GM23338 (cell line): Measurements from ENCODE around the gene UNC5C. TPM values are rescaled to one million over a fixed set of nuclear protein-coding genes. Genes with fewer than 3 reads are reported as not detected.
A peak's percentile ranks its signal among the peaks of the same experiment; 100 is the strongest.

Experiments used
- ATAC-seq: fragments of 200-7000 bp; cut with Tn5 transposase; 3 replicates; pipeline ENCODE4 v1.9.1; 2020
- DNase-seq: peaks from one replicate; pipeline ENCODE4 v3.0.0-alpha.2; 2015; ENCODE audit warnings: low spot score
- H2AFZ ChIP-seq: fragments of 200-600 bp; sonication (generic); 2 replicates; pipeline ENCODE4 v1.8.0; 2016; ENCODE audit warnings: antibody characterized with exemption, mild to moderate bottlenecking, moderate library complexity
- H3F3A ChIP-seq: fragments of 200-600 bp; sonication (generic); replicated peaks from 2 replicates; pipeline ENCODE4 v1.8.0; 2017; ENCODE audit warnings: antibody characterized with exemption, mixed run types, low read depth
- H3K27ac ChIP-seq: fragments of 200-600 bp; sonication (generic); 2 replicates; pipeline ENCODE4 v1.6.1; 2016; ENCODE audit warnings: low read depth
- H3K27me3 ChIP-seq: fragments of 200-600 bp; sonication (generic); 2 replicates; pipeline ENCODE4 v1.8.0; 2016; ENCODE audit warnings: mild to moderate bottlenecking, mixed run types, moderate library complexity; ENCODE audit not compliant: insufficient read depth
- H3K36me3 ChIP-seq: fragments of 200-600 bp; sonication (generic); 2 replicates; pipeline ENCODE4 v1.8.0; 2016; ENCODE audit warnings: mild to moderate bottlenecking; ENCODE audit not compliant: insufficient read depth
- H3K4me1 ChIP-seq: fragments of 200-600 bp; sonication (generic); 2 replicates; pipeline ENCODE4 v1.8.0; 2016; ENCODE audit warnings: mild to moderate bottlenecking, moderate library complexity; ENCODE audit not compliant: insufficient read depth
- H3K4me2 ChIP-seq: fragments of 200-600 bp; sonication (generic); 2 replicates; pipeline ENCODE4 v1.7.1; 2017; ENCODE audit warnings: mixed run types
- H3K4me3 ChIP-seq: fragments of 200-600 bp; sonication (generic); 2 replicates; pipeline ENCODE4 v1.6.1; 2016; ENCODE audit warnings: mixed run types
- H3K79me2 ChIP-seq: fragments of 200-600 bp; sonication (generic); replicated peaks from 2 replicates; pipeline ENCODE4 v1.8.0; 2017; ENCODE audit warnings: mild to moderate bottlenecking; ENCODE audit not compliant: insufficient read depth
- H3K9me2 ChIP-seq: fragments of 200-600 bp; sonication (generic); 2 replicates; pipeline ENCODE4 v1.8.0; 2017; ENCODE audit not compliant: insufficient read depth
- H4K20me1 ChIP-seq: fragments of 200-600 bp; sonication (generic); replicated peaks from 2 replicates; pipeline ENCODE4 v1.8.0; 2017; ENCODE audit warnings: mild to moderate bottlenecking; ENCODE audit not compliant: insufficient read depth
- H3K27ac Mint-ChIP-seq: 2 replicates; pipeline ENCODE4 v1.8.0; 2020; ENCODE audit warnings: inconsistent platforms, mild to moderate bottlenecking, moderate library complexity, mixed read lengths
- H3K27me3 Mint-ChIP-seq: 3 replicates; pipeline ENCODE4 v1.8.0; 2022; ENCODE audit warnings: low read depth, mild to moderate bottlenecking, moderate library complexity, mixed read lengths, inconsistent platforms; ENCODE audit not compliant: insufficient read depth, poor library complexity
- H3K36me3 Mint-ChIP-seq: 3 replicates; pipeline ENCODE4 v1.8.0; 2021; ENCODE audit warnings: low read depth, mild to moderate bottlenecking, inconsistent platforms, moderate library complexity, mixed read lengths
- H3K4me1 Mint-ChIP-seq: 3 replicates; pipeline ENCODE4 v1.8.0; 2020; ENCODE audit warnings: mild to moderate bottlenecking, inconsistent platforms, mixed read lengths
- H3K4me3 Mint-ChIP-seq: 3 replicates; pipeline ENCODE4 v1.8.0; 2021; ENCODE audit warnings: moderate library complexity, mild to moderate bottlenecking, inconsistent platforms, mixed read lengths
- H3K9me3 Mint-ChIP-seq: 3 replicates; pipeline ENCODE4 v1.8.0; 2020; ENCODE audit warnings: moderate library complexity, mild to moderate bottlenecking, inconsistent platforms, mixed read lengths
- EZH2 ChIP-seq: fragments of 200-600 bp; sonication (generic); IDR thresholded peaks from one replicate; pipeline ENCODE4 v1.8.0; 2017; ENCODE audit warnings: antibody characterized with exemption, mild to moderate bottlenecking, low read depth; ENCODE audit not compliant: unreplicated experiment
- EZH2phosphoT487 ChIP-seq: fragments of 200-600 bp; sonication (generic); IDR thresholded peaks from one replicate; pipeline ENCODE4 v1.8.1; 2018; ENCODE audit warnings: antibody characterized with exemption; ENCODE audit not compliant: unreplicated experiment
- JUNB ChIP-seq: IDR thresholded peaks from one replicate; pipeline ENCODE4 v1.6.1; 2016; ENCODE audit warnings: antibody characterized with exemption; ENCODE audit not compliant: unreplicated experiment
- NANOG ChIP-seq: IDR thresholded peaks from 2 replicates; pipeline ENCODE4 v1.6.1; 2016; ENCODE audit warnings: antibody characterized with exemption, borderline replicate concordance
- STAT1 ChIP-seq: IDR thresholded peaks from one replicate; pipeline ENCODE4 v1.6.1; 2016; ENCODE audit warnings: antibody characterized with exemption; ENCODE audit not compliant: unreplicated experiment
- ZNF114 ChIP-seq: fragments of 250-450 bp; sonication (Bioruptor Pico); IDR thresholded peaks from 2 replicates; pipeline ENCODE4 v1.5.0; 2020; ENCODE audit warnings: mild to moderate bottlenecking, moderate library complexity
- ZNF331 ChIP-seq: fragments of 250-450 bp; sonication (Bioruptor Pico); IDR thresholded peaks from 2 replicates; pipeline ENCODE4 v1.5.0; 2020; ENCODE audit warnings: low read depth, mild to moderate bottlenecking, moderate library complexity
- polyA plus RNA-seq: library from polyadenylated mRNA; unstranded; fragments of >200 nt; fragmentation: Nextera tagmentation; extraction: Ambion mirVana; gene quantifications from 2 replicates; pipeline ENCODE4 v1.2.1, GENCODE V29; 2016
- total RNA-seq: library from RNA; depleted of rRNA; stranded (reverse); fragments of >200 nt; shearing (Covaris generic); gene quantifications from 2 replicates; pipeline ENCODE4 v1.2.3, GENCODE V29; 2014
- TF ChIP-seq, protein P1 (sequence below): IDR thresholded peaks from 2 replicates; pipeline ENCODE4 v1.6.1; 2016; ENCODE audit warnings: antibody characterized with exemption
- TF ChIP-seq, protein P2 (sequence below): IDR thresholded peaks from one replicate; pipeline ENCODE4 v1.6.1; 2018; ENCODE audit warnings: antibody characterized with exemption; ENCODE audit not compliant: unreplicated experiment

Gene UNC5C
- total and polyA plus RNA-seq, 2 experiments from 2014 or later = 0.08 to 0.21 TPM

DNA sequence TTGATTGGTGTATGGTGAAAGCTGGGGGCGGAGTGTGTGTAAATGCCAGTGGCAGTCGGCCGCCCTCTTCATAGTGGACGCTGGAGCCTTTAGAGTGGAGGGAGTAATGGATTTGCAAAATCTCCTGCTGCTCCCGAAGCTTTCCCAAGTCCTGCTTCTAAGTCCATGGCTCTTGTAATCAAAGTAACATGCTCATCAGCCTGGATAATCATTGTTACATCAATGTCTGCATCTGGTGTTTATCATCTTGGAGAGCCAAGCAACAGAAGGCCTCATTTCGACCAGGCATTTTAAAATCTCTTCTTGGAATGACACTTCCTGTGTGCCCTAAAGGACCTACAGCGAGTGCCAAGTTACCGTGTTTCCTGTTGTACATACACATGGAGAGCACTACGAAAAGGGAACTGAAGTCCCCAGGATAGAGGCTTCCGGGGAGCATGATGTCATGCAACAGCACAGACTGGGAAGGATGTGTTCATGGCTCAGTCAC is 32.2 kb downstream of the UNC5C start:
- DNase-seq = no peak
- Histone ChIP-seq H3K27me3 (no peaks in the 10 kb centered on the region), H3K4me2 (no peak overlapping the region), H3K4me3 (no peak overlapping the region), H3K36me3 (no peaks in the 10 kb centered on the region), H3K9me2 (peaks cover 6% of the 10 kb centered on the region; the same call in 1 of the 2 replicates), H3K79me2 (no peaks in the 10 kb centered on the region), H3F3A (no peaks in the 10 kb centered on the region), H3K4me1 (peaks cover 3% of the 10 kb centered on the region), H2AFZ (peak overlapping the region; percentile 70; the same call in 1 of the 2 replicates), H3K27ac (no peak overlapping the region), H4K20me1 (no peaks in the 10 kb centered on the region)
- Mint-ChIP-seq H3K9me3 (no peaks in the 10 kb centered on the region), H3K36me3 (no peaks in the 10 kb centered on the region), H3K4me3 (no peak overlapping the region), H3K27ac (no peak overlapping the region), H3K4me1 (peaks cover 10% of the 10 kb centered on the region), H3K27me3 (peaks cover 5% of the 10 kb centered on the region)
- no peak for ATAC-seq
- TF ChIP-seq JUNB (no peak), NANOG (no peak), ZNF114 (CRISPR knock-in tag) (no peak), STAT1 (no peak)
- TF ChIP-seq, protein P1, sequence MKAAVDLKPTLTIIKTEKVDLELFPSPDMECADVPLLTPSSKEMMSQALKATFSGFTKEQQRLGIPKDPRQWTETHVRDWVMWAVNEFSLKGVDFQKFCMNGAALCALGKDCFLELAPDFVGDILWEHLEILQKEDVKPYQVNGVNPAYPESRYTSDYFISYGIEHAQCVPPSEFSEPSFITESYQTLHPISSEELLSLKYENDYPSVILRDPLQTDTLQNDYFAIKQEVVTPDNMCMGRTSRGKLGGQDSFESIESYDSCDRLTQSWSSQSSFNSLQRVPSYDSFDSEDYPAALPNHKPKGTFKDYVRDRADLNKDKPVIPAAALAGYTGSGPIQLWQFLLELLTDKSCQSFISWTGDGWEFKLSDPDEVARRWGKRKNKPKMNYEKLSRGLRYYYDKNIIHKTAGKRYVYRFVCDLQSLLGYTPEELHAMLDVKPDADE = no peak
- TF ChIP-seq, protein P2, sequence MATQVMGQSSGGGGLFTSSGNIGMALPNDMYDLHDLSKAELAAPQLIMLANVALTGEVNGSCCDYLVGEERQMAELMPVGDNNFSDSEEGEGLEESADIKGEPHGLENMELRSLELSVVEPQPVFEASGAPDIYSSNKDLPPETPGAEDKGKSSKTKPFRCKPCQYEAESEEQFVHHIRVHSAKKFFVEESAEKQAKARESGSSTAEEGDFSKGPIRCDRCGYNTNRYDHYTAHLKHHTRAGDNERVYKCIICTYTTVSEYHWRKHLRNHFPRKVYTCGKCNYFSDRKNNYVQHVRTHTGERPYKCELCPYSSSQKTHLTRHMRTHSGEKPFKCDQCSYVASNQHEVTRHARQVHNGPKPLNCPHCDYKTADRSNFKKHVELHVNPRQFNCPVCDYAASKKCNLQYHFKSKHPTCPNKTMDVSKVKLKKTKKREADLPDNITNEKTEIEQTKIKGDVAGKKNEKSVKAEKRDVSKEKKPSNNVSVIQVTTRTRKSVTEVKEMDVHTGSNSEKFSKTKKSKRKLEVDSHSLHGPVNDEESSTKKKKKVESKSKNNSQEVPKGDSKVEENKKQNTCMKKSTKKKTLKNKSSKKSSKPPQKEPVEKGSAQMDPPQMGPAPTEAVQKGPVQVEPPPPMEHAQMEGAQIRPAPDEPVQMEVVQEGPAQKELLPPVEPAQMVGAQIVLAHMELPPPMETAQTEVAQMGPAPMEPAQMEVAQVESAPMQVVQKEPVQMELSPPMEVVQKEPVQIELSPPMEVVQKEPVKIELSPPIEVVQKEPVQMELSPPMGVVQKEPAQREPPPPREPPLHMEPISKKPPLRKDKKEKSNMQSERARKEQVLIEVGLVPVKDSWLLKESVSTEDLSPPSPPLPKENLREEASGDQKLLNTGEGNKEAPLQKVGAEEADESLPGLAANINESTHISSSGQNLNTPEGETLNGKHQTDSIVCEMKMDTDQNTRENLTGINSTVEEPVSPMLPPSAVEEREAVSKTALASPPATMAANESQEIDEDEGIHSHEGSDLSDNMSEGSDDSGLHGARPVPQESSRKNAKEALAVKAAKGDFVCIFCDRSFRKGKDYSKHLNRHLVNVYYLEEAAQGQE = no peak

DNA sequence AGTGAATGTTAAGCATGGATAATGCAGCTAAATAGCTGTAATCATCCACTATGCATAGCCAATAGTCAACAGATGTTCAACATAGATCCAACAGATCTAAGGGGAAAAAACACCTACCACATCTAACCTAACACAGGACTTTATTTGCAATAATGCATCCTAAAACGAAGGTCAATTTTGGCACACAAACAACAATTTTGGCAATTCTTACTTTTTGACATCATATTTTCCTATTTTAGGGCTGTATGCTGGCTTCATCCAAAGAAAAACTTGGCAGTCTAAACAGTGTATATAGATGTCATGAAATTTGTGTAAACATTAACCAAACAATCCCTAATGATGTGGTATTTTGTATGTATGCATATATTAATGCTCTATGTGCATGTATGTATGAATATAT is 33.2 kb downstream of the UNC5C start:
- Histone ChIP-seq H3K36me3 (no peaks in the 10 kb centered on the region), H3K27ac (no peak overlapping the region), H3K4me2 (no peak overlapping the region), H3K79me2 (no peaks in the 10 kb centered on the region), H3K9me2 (peaks cover 6% of the 10 kb centered on the region; the same call in 1 of the 2 replicates), H3K4me1 (peaks cover 9% of the 10 kb centered on the region), H3F3A (no peaks in the 10 kb centered on the region), H4K20me1 (no peaks in the 10 kb centered on the region), H3K4me3 (no peak overlapping the region), H3K27me3 (no peaks in the 10 kb centered on the region), H2AFZ (no peak overlapping the region)
- no peak overlapping the region for H3K4me3 Mint-ChIP-seq
- no peaks in the 10 kb centered on the region for H3K36me3 Mint-ChIP-seq
- peaks cover 5% of the 10 kb centered on the region for H3K27me3 Mint-ChIP-seq
- H3K4me1 Mint-ChIP-seq = peaks cover 17% of the 10 kb centered on the region
- no peak overlapping the region for H3K27ac Mint-ChIP-seq
- DNase-seq (no peak), ATAC-seq (no peak)
- no peaks in the 10 kb centered on the region for H3K9me3 Mint-ChIP-seq
- TF ChIP-seq ZNF331 (CRISPR knock-in tag) = no peak
- no peak for TF ChIP-seq EZH2phosphoT487
- TF ChIP-seq NANOG = no peak
- TF ChIP-seq, protein P2 = no peak
- no peak for TF ChIP-seq EZH2
